Measurements from ENCODE around the gene EYA2.

DNA sequence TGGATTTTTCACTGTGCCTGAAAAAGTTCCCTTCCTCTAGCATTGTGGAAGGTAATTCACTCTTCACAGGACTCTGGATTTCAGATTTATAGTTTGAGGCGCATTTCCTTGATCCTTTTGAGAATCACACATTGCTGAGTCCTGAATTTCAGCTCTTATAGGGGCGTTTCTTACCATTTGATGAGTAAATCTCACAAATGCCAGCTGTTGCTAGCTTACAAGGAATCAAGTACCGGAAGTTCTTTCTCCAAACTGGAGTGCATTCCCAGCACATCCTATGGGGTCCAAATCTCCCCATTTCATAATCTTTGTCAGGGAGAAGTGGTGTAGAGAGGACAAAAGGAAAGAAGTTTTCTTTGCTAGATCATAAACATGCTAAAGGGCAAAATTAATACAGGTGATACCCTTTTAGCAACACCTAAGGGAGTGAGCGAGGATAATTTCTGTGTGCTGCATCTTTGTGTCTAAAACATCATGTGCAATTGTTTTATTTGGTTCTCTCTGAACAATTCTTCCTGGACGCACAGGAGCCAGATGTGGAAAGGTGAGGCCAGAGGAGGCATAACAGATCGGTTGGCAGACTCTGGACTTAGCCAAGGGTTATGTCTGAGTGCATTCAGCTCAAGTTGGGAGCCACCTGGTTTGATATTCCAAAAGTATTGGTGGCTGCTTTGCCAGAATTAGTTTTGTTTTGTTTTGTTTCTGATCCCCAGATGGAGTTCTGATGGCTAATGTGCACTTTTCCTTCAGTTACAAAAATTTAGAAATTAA is 37.4 kb upstream of the EYA2 start:
- TF ChIP-seq, protein P1, sequence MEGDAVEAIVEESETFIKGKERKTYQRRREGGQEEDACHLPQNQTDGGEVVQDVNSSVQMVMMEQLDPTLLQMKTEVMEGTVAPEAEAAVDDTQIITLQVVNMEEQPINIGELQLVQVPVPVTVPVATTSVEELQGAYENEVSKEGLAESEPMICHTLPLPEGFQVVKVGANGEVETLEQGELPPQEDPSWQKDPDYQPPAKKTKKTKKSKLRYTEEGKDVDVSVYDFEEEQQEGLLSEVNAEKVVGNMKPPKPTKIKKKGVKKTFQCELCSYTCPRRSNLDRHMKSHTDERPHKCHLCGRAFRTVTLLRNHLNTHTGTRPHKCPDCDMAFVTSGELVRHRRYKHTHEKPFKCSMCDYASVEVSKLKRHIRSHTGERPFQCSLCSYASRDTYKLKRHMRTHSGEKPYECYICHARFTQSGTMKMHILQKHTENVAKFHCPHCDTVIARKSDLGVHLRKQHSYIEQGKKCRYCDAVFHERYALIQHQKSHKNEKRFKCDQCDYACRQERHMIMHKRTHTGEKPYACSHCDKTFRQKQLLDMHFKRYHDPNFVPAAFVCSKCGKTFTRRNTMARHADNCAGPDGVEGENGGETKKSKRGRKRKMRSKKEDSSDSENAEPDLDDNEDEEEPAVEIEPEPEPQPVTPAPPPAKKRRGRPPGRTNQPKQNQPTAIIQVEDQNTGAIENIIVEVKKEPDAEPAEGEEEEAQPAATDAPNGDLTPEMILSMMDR (IDR thresholded peaks at IDR 0.05) = no peak
- TF ChIP-seq POLR2A (IDR thresholded peaks at IDR 0.05) = no peak
